Endothelial cell of umbilical vein (primary cell): ENCODE data around the gene ZDHHC14. TPM values are rescaled to one million over a fixed set of nuclear protein-coding genes. Genes with fewer than 3 reads are reported as not detected.

Source experiments
- BruUV-seq: library from RNA; stranded (reverse); fragments of 400-500 nt; replicated peaks from 2 replicates; lab custom pipeline; 2021; lab: Mats Ljungman, UMichigan
- CTCF ChIA-PET: fragments of 300-600, 350-600 bp; sonication (Branson Sonifier 250); formaldehyde crosslinking; loops from one replicate; lab custom pipeline; 2021; ENCODE audit warnings: antibody characterized with exemption, inconsistent platforms; lab: Charles Lee
- POLR2A ChIA-PET: fragments of 300-600, 350-600 bp; sonication (Branson Sonifier 250); formaldehyde crosslinking; loops from one replicate; lab custom pipeline; 2021; ENCODE audit warnings: antibody characterized with exemption, inconsistent platforms; lab: Charles Lee
- DNase-seq: peaks from one replicate; pipeline ENCODE4 v3.0.0-alpha.2; 2011; ENCODE audit warnings: low read depth, low spot score
- FAIRE-seq: peaks from 2 replicates; lab custom pipeline; 2011; peaks lifted over from hg19 to GRCh38; lab: Jason Lieb, UNC
- H2AFZ ChIP-seq: 2 replicates; pipeline ENCODE4 v1.6.0; 2012; ENCODE audit warnings: low read depth, low read length, control low read depth, inconsistent platforms
- H3K27ac ChIP-seq: 2 replicates; pipeline ENCODE4 v1.5.1; 2011; ENCODE audit warnings: low read depth, mild to moderate bottlenecking, control low read depth, low read length, moderate library complexity; ENCODE audit not compliant: insufficient read depth
- H3K27me3 ChIP-seq, 2 experiments: 2 replicates each; pipeline versions ENCODE4 v1.6.0 to v1.6.1; 2011; ENCODE audit warnings: low read length in 2 of 2, mixed read lengths in 1 of 2; ENCODE audit not compliant: control insufficient read depth in 2 of 2, insufficient read depth in 2 of 2
- H3K36me3 ChIP-seq, 2 experiments: 2 replicates in 1 of 2; 3 replicates in 1 of 2; pipeline ENCODE4 v1.5.1; 2011; ENCODE audit warnings: low read length in 2 of 2, mild to moderate bottlenecking in 1 of 2, moderate library complexity in 1 of 2; ENCODE audit not compliant: control insufficient read depth in 2 of 2, insufficient read depth in 2 of 2; ENCODE audit errors: extremely low read depth in 1 of 2
- H3K4me1 ChIP-seq: 3 replicates; pipeline ENCODE4 v1.5.1; 2011; ENCODE audit warnings: mild to moderate bottlenecking, low read length; ENCODE audit not compliant: control insufficient read depth, insufficient read depth; ENCODE audit errors: extremely low read depth
- H3K4me2 ChIP-seq: 2 replicates; pipeline ENCODE4 v1.6.1; 2011; ENCODE audit warnings: low read length, control low read depth, mixed read lengths; ENCODE audit not compliant: insufficient read depth
- H3K4me3 ChIP-seq, 3 experiments: fragments of 200-600 bp in 1 of 3; sonication (generic), shearing (Covaris generic) in 1 of 3; replicated peaks in 1 of 3; 2 replicates each; pipeline ENCODE4 v1.5.1; 2011 to 2016; ENCODE audit warnings: control low read depth in 3 of 3, low read length in 3 of 3, mild to moderate bottlenecking in 2 of 3, inconsistent platforms in 1 of 3, low read depth in 1 of 3, moderate library complexity in 1 of 3; ENCODE audit not compliant: insufficient read depth in 1 of 3
- H3K79me2 ChIP-seq: 2 replicates; pipeline ENCODE4 v1.6.0; 2012; ENCODE audit warnings: low read length, inconsistent platforms; ENCODE audit not compliant: control insufficient read depth, insufficient read depth
- H3K9ac ChIP-seq: replicated peaks from 2 replicates; pipeline ENCODE3; 2011; ENCODE audit warnings: low read length, control low read depth; ENCODE audit not compliant: insufficient read depth; ENCODE audit errors: extremely low read depth
- H3K9me1 ChIP-seq: replicated peaks from 3 replicates; pipeline ENCODE4 v1.6.0; 2011; ENCODE audit warnings: mild to moderate bottlenecking, low read length; ENCODE audit not compliant: control insufficient read depth, insufficient read depth; ENCODE audit errors: extremely low read depth
- H3K9me3 ChIP-seq: replicated peaks from 2 replicates; pipeline ENCODE4 v1.5.1; 2012; ENCODE audit warnings: low read length, inconsistent platforms; ENCODE audit not compliant: control insufficient read depth, insufficient read depth
- H4K20me1 ChIP-seq: replicated peaks from 2 replicates; pipeline ENCODE3; 2011; ENCODE audit warnings: mild to moderate bottlenecking, low read length; ENCODE audit not compliant: control insufficient read depth, insufficient read depth; ENCODE audit errors: extremely low read depth
- CTCF ChIP-seq, 2 donors: IDR thresholded peaks; 1 replicate in 1 of 2; 2 replicates in 1 of 2; pipeline ENCODE4 v1.5.1; 2011; ENCODE audit warnings: low read length in 2 of 2, mild to moderate bottlenecking in 2 of 2, moderate library complexity in 2 of 2, control low read depth in 1 of 2, inconsistent platforms in 1 of 2, low read depth in 1 of 2; ENCODE audit not compliant: insufficient read depth in 1 of 2; ENCODE audit errors: extremely low read depth in 1 of 2
- EZH2 ChIP-seq: IDR thresholded peaks from 2 replicates; pipeline ENCODE4 v1.6.1; 2012; ENCODE audit warnings: borderline replicate concordance, low read depth, mild to moderate bottlenecking, moderate library complexity, low read length, inconsistent platforms; ENCODE audit not compliant: severe bottlenecking
- FOS ChIP-seq: IDR thresholded peaks from 2 replicates; pipeline ENCODE4 v1.6.1; 2011; ENCODE audit warnings: mild to moderate bottlenecking, low read length, moderate library complexity, borderline replicate concordance; ENCODE audit not compliant: insufficient read depth
- GATA2 ChIP-seq: IDR thresholded peaks from 2 replicates; pipeline ENCODE4 v1.7.0; 2011; ENCODE audit warnings: low read depth, mild to moderate bottlenecking, moderate library complexity, mixed read lengths, low read length; ENCODE audit not compliant: insufficient read length, insufficient read depth
- JUN ChIP-seq: IDR thresholded peaks from 2 replicates; pipeline ENCODE4 v1.6.1; 2011; ENCODE audit warnings: borderline replicate concordance, low read depth; ENCODE audit not compliant: insufficient read length, insufficient read depth
- MAX ChIP-seq: IDR thresholded peaks from 2 replicates; pipeline ENCODE4 v1.6.1; 2011; ENCODE audit not compliant: insufficient read depth, insufficient read length
- MYC ChIP-seq: IDR thresholded peaks from one replicate; pipeline ENCODE4 v1.6.1; 2011; ENCODE audit warnings: mild to moderate bottlenecking, low read depth, low read length
- POLR2A ChIP-seq: IDR thresholded peaks from 2 replicates; pipeline ENCODE4 v1.6.1; 2012; ENCODE audit warnings: low read depth, mild to moderate bottlenecking, control low read depth, low read length
- POLR2AphosphoS5 ChIP-seq: IDR thresholded peaks from 2 replicates; pipeline ENCODE4 v1.6.1; 2012; ENCODE audit warnings: low read depth, mild to moderate bottlenecking, control low read depth, low read length, moderate library complexity; ENCODE audit not compliant: insufficient read depth
- dilution Hi-C: fragments of 300-500 bp; cut with MboI; formaldehyde crosslinking; loops from one replicate; pipeline ENCODE4 v1.15.0; 2019; ENCODE audit warnings: low sequenced_read_pairs; ENCODE audit not compliant: extremely low pct_ligation_motif_present
- intact Hi-C: fragments of 100-400 bp; cut with micrococcal nuclease; formaldehyde crosslinking; loops from one replicate; pipeline ENCODE4 v1.10.0; 2022
- polyA plus RNA-seq, 4 experiments: library from polyadenylated mRNA; depleted of rRNA in 3 of 4; stranded (reverse) in 3 of 4; unstranded in 1 of 4; fragments of >200 nt; gene quantifications; 2 replicates each; pipeline versions ENCODE4 v1.2.1 to v1.2.3, GENCODE V29; 2011 to 2012; ENCODE audit warnings: missing spikeins in 1 of 4
- total RNA-seq: library from RNA; stranded (reverse); gene quantifications from 2 replicates; pipeline ENCODE4 v1.2.3, GENCODE V29; 2021

Gene ZDHHC14
- total and polyA plus RNA-seq, 2 donors (not counting 3 experiments of a cell fraction or from before 2014, with no cell fraction given), result 23.0 to 25.6 TPM

- H4K20me1 ChIP-seq, result no peaks in the 10 kb centered on the region
- no peak overlapping the region for H2AFZ ChIP-seq
- H3K27me3 ChIP-seq, result no peaks in the 10 kb centered on the region
- no peaks in the 10 kb centered on the region for H3K9me3 ChIP-seq
- BruUV-seq, result no TSS peak
- FAIRE-seq (no peak), DNase-seq (no peak)
- no peak overlapping the region for H3K9ac ChIP-seq
- no peak overlapping the region for H3K27ac ChIP-seq
- no peaks in the 10 kb centered on the region for H3K4me1 ChIP-seq
- no peaks in the 10 kb centered on the region for H3K9me1 ChIP-seq
- H3K79me2 ChIP-seq, result no peaks in the 10 kb centered on the region
- ChIA-PET POLR2A (no interaction called here), CTCF (interaction anchor here (1.5 kb wide), 1 partner anchor 11 kb away, joined by 4 read pairs; no protein-coding TSS in a partner anchor)
- TF ChIP-seq MAX (no peak), EZH2 (no peak), GATA2 (no peak), FOS (no peak), POLR2AphosphoS5 (no peak), CTCF (IDR thresholded peaks at IDR 0.05; ENCODE audit: extremely low read depth in 1 of 2, insufficient read depth in 1 of 2, low read depth in 1 of 2, low read length in 2 of 2) (no peak), JUN (no peak), POLR2A (no peak), MYC (no peak)
- no peak overlapping the region for H3K4me2 ChIP-seq
- no peak overlapping the region for H3K4me3 ChIP-seq
- intact Hi-C loops, result no loop called here
- dilution Hi-C loops, result no loop called here
- peaks cover 4 to 8% of the 10 kb centered on the region in 2 experiments for H3K36me3 ChIP-seq
Observed at GRCh38 chr6:157547112-157547511, 166.1 kb downstream of the ZDHHC14 start.
